H1 (cell line): ENCODE data around the gene DOK7. TPM values are rescaled to one million over a fixed set of nuclear protein-coding genes. Genes with fewer than 3 reads are reported as not detected.

Experiments
- CTCF ChIA-PET: fragments of 300-600 bp; sonication (Branson Sonifier 250); formaldehyde crosslinking; loops from one replicate; lab custom pipeline; 2021; ENCODE audit not compliant: partially characterized antibody; lab: Charles Lee
- POLR2A ChIA-PET: fragments of 300-600 bp; sonication (Branson Sonifier 250); formaldehyde crosslinking; loops from one replicate; lab custom pipeline; 2021; ENCODE audit warnings: inconsistent platforms; ENCODE audit not compliant: partially characterized antibody; lab: Charles Lee
- DNase-seq, 2 experiments: peaks; one replicate each; pipeline versions ENCODE4 v3.0.0 to v3.0.0-alpha.2; 2010 to 2022; ENCODE audit warnings: low spot score in 2 of 2, low read depth in 1 of 2, mixed read lengths in 1 of 2
- FAIRE-seq: peaks from 2 replicates; lab custom pipeline; 2011; peaks lifted over from hg19 to GRCh38; lab: Jason Lieb, UNC
- H2AFZ ChIP-seq: 2 replicates; pipeline ENCODE4 v1.8.1; 2012; ENCODE audit warnings: low read length, inconsistent platforms
- H2AK5ac ChIP-seq: 2 replicates; pipeline ENCODE4 v1.6.1; 2013; ENCODE audit warnings: low read depth, low read length
- H2BK120ac ChIP-seq: replicated peaks from 2 replicates; pipeline ENCODE3; 2013; ENCODE audit warnings: low read depth, low read length, inconsistent platforms
- H2BK12ac ChIP-seq: 2 replicates; pipeline ENCODE4 v1.6.1; 2013; ENCODE audit warnings: low read depth, low read length
- H2BK15ac ChIP-seq: 2 replicates; pipeline ENCODE4 v1.6.1; 2013; ENCODE audit warnings: low read length
- H2BK20ac ChIP-seq: 2 replicates; pipeline ENCODE4 v1.6.1; 2013; ENCODE audit warnings: low read length
- H2BK5ac ChIP-seq: 2 replicates; pipeline ENCODE4 v1.6.1; 2013; ENCODE audit warnings: low read depth, low read length
- H3K14ac ChIP-seq: 2 replicates; pipeline ENCODE4 v1.6.1; 2013; ENCODE audit warnings: inconsistent platforms; ENCODE audit not compliant: insufficient read length
- H3K18ac ChIP-seq: 2 replicates; pipeline ENCODE4 v1.6.1; 2013; ENCODE audit warnings: low read length; ENCODE audit errors: extremely low read depth
- H3K23ac ChIP-seq: 2 replicates; pipeline ENCODE4 v1.6.1; 2013; ENCODE audit warnings: inconsistent platforms; ENCODE audit not compliant: insufficient read length
- H3K23me2 ChIP-seq: 2 replicates; pipeline ENCODE4 v1.6.1; 2013; ENCODE audit warnings: low read depth, low read length
- H3K27ac ChIP-seq: 2 replicates; pipeline ENCODE4 v1.6.1; 2011; ENCODE audit warnings: low read depth, low read length, inconsistent platforms
- H3K27me3 ChIP-seq, 4 experiments: replicated peaks in 1 of 4; 1 replicate in 1 of 4; 2 replicates in 3 of 4; pipeline versions ENCODE4 v1.6.1 to v1.8.1; 2011 to 2013; ENCODE audit warnings: low read length in 3 of 4, mild to moderate bottlenecking in 3 of 4, inconsistent platforms in 2 of 4, mixed read lengths in 2 of 4, moderate library complexity in 1 of 4; ENCODE audit not compliant: control insufficient read depth in 3 of 4, insufficient read depth in 3 of 4; ENCODE audit errors: extremely low read depth in 1 of 4
- H3K36me3 ChIP-seq, 4 experiments: 2 replicates each; pipeline versions ENCODE4 v1.6.1 to v1.8.1; 2011 to 2013; ENCODE audit warnings: mild to moderate bottlenecking in 4 of 4, low read length in 3 of 4, moderate library complexity in 2 of 4, control low read depth in 1 of 4, inconsistent platforms in 1 of 4; ENCODE audit not compliant: insufficient read depth in 4 of 4, control insufficient read depth in 2 of 4
- H3K4ac ChIP-seq: replicated peaks from 2 replicates; pipeline ENCODE3; 2013; ENCODE audit warnings: low read length, low read depth, mixed read lengths, inconsistent platforms; ENCODE audit not compliant: insufficient read length
- H3K4me1 ChIP-seq, 4 experiments: replicated peaks in 1 of 4; 1 replicate in 1 of 4; 2 replicates in 3 of 4; pipeline versions ENCODE4 v1.6.1 to v1.8.1; 2011 to 2013; ENCODE audit warnings: low read length in 3 of 4, inconsistent platforms in 2 of 4, mixed read lengths in 1 of 4; ENCODE audit not compliant: insufficient read depth in 4 of 4, control insufficient read depth in 3 of 4
- H3K4me2 ChIP-seq, 2 experiments: 2 replicates each; pipeline versions ENCODE4 v1.6.1 to v1.8.1; 2011 to 2013; ENCODE audit warnings: low read depth in 2 of 2, low read length in 2 of 2, control low read depth in 1 of 2, inconsistent platforms in 1 of 2, mild to moderate bottlenecking in 1 of 2; ENCODE audit not compliant: insufficient read depth in 1 of 2
- H3K4me3 ChIP-seq, 4 experiments: fragments of 200-600, 300-600 bp in 1 of 4; sonication (generic), shearing (Covaris generic), sonication (Bioruptor Twin) in 1 of 4; 2 replicates each; pipeline versions ENCODE4 v1.5.1 to v1.8.1; 2011 to 2016; ENCODE audit warnings: low read length in 4 of 4, low read depth in 3 of 4, control low read depth in 2 of 4, inconsistent platforms in 2 of 4, mild to moderate bottlenecking in 2 of 4, mixed read lengths in 1 of 4, moderate library complexity in 1 of 4; ENCODE audit not compliant: insufficient read depth in 2 of 4; ENCODE audit errors: extremely low read depth in 1 of 4
- H3K56ac ChIP-seq: replicated peaks from 2 replicates; pipeline ENCODE3; 2013; ENCODE audit warnings: low read depth, mild to moderate bottlenecking, mixed read lengths, low read length, inconsistent platforms; ENCODE audit not compliant: insufficient read length
- H3K79me1 ChIP-seq: 2 replicates; pipeline ENCODE4 v1.6.1; 2013; ENCODE audit warnings: low read depth, low read length, control low read depth
- H3K79me2 ChIP-seq, 2 experiments: 2 replicates each; pipeline versions ENCODE4 v1.6.1 to v1.8.1; 2012 to 2013; ENCODE audit warnings: low read length in 2 of 2, mild to moderate bottlenecking in 2 of 2, inconsistent platforms in 1 of 2; ENCODE audit not compliant: insufficient read depth in 2 of 2, control insufficient read depth in 1 of 2
- H3K9ac ChIP-seq, 4 experiments: replicated peaks in 1 of 4; 1 replicate in 1 of 4; 2 replicates in 3 of 4; pipeline versions ENCODE4 v1.6.1 to v1.8.1; 2011 to 2013; ENCODE audit warnings: low read depth in 3 of 4, low read length in 3 of 4, control low read depth in 2 of 4, mild to moderate bottlenecking in 2 of 4, moderate library complexity in 2 of 4, inconsistent platforms in 1 of 4; ENCODE audit errors: extremely low read depth in 1 of 4
- H3K9me3 ChIP-seq, 2 experiments: 2 replicates each; pipeline versions ENCODE4 v1.6.1 to v1.8.1; 2012 to 2013; ENCODE audit warnings: mild to moderate bottlenecking in 2 of 2, moderate library complexity in 2 of 2, control low read depth in 1 of 2, inconsistent platforms in 1 of 2, low read depth in 1 of 2, low read length in 1 of 2, mixed read lengths in 1 of 2; ENCODE audit not compliant: insufficient read depth in 2 of 2
- H4K20me1 ChIP-seq, 2 experiments: replicated peaks in 1 of 2; 2 replicates each; pipeline versions ENCODE3 to v1.8.1; 2011 to 2013; ENCODE audit warnings: inconsistent platforms in 2 of 2, low read length in 2 of 2, mild to moderate bottlenecking in 1 of 2; ENCODE audit not compliant: insufficient read depth in 2 of 2, control insufficient read depth in 1 of 2
- H4K5ac ChIP-seq: 2 replicates; pipeline ENCODE4 v1.6.1; 2013; ENCODE audit warnings: low read length, low read depth, mixed read lengths, inconsistent platforms; ENCODE audit not compliant: insufficient read length
- H4K8ac ChIP-seq: 2 replicates; pipeline ENCODE4 v1.8.0; 2013; ENCODE audit warnings: mild to moderate bottlenecking, moderate library complexity, low read length, inconsistent platforms; ENCODE audit not compliant: insufficient read depth; ENCODE audit errors: extremely low read depth
- H4K91ac ChIP-seq: replicated peaks from 2 replicates; pipeline ENCODE3; 2013; ENCODE audit warnings: low read length, mixed read lengths, inconsistent platforms; ENCODE audit not compliant: insufficient read length
- ASH2L ChIP-seq: fragments of 200-600, 300-600 bp; sonication (generic); IDR thresholded peaks from one replicate; pipeline ENCODE4 v1.7.1; 2017; ENCODE audit warnings: low read length
- CHD1 ChIP-seq: IDR thresholded peaks from 2 replicates; pipeline ENCODE4 v1.6.1; 2012; ENCODE audit warnings: low read depth, low read length, improper control_type of control experiment
- E2F6 ChIP-seq: IDR thresholded peaks from 2 replicates; pipeline ENCODE4 v1.6.1; 2012; ENCODE audit warnings: inconsistent platforms
- HDAC6 ChIP-seq: IDR thresholded peaks from one replicate; pipeline ENCODE4 v1.7.1; 2012; ENCODE audit warnings: low read depth, mild to moderate bottlenecking, inconsistent platforms, low read length, moderate library complexity
- SUZ12 ChIP-seq: fragments of 200-600 bp; sonication (generic); IDR thresholded peaks from 2 replicates; pipeline ENCODE4 v1.6.1; 2012; ENCODE audit warnings: mild to moderate bottlenecking, inconsistent platforms, low read length, moderate library complexity, mixed read lengths
- WGBS, 2 experiments: shearing (Covaris generic) in 1 of 2; methylation state at CpG; one replicate each; pipeline versions ENCODE4 v1.1.6 to v1.1.7; 2013 to 2015; ENCODE audit warnings: low lambda C conversion rate in 2 of 2, mixed read lengths in 2 of 2, inconsistent platforms in 1 of 2, low coverage in 1 of 2, missing lambda C conversion rate in 1 of 2; ENCODE audit not compliant: insufficient replicate concordance in 2 of 2, insufficient coverage in 1 of 2, insufficient read length in 1 of 2; ENCODE audit errors: extremely low coverage in 1 of 2, missing lambda C conversion rate in 1 of 2; 5-methylcytosine and 5-hydroxymethylcytosine counted together
- polyA plus RNA-seq, 7 experiments: library from polyadenylated mRNA; depleted of rRNA in 3 of 7; stranded (reverse) in 5 of 7; unstranded in 2 of 7; fragments of >200 nt in 5 of 7; fragments of 200-250 nt in 2 of 7; gene quantifications; 1 replicate in 5 of 7; 2 replicates in 1 of 7; 4 replicates in 1 of 7; pipeline versions ENCODE4 v1.2.1 to v1.2.3, GENCODE V29; 2011 to 2013; ENCODE audit warnings: missing spikeins in 2 of 7, mixed read lengths in 2 of 7
- total RNA-seq: library from RNA; stranded (reverse); fragmentation: NEBNext Ultra II Directional; extraction: Animal tissue kit (Norgen Biotek cat#: 25700); gene quantifications from 2 replicates; pipeline ENCODE4 v1.2.1, GENCODE V29; 2021

The DOK7 gene
- total and polyA plus RNA-seq, 2 of the 8 experiments (the other 6 are each of a cell fraction or from before 2014, with no cell fraction given) = 0.32 TPM; not detected in 1

GRCh38 chr4:3497523-3498389 is 34.6 kb downstream of the DOK7 start:
- Histone ChIP-seq H3K27me3 (peaks cover 25 to 56% (median 45%) of the 10 kb centered on the region in 4 experiments), H3K4me1 (peaks cover 0 to 12% (median 8%) of the 10 kb centered on the region in 4 experiments; a peak in 5 of 7 replicates), H3K56ac (no peak overlapping the region), H2AK5ac (no peak overlapping the region), H3K18ac (peak overlapping the region; percentile 19; the same call in 1 of the 2 replicates), H3K27ac (no peak overlapping the region), H3K4ac (no peak overlapping the region), H3K36me3 (0 out of 8 replicates have a peak, but pooled peaks cover 0 to under 1% (median 0%) of the 10 kb centered on the region in 4 experiments), H4K8ac (no peak overlapping the region), H3K4me3 (no peak overlapping the region), H4K20me1 (peaks cover 22 to 46% of the 10 kb centered on the region in 2 experiments), H4K91ac (no peak overlapping the region), H2BK120ac (no peak overlapping the region), H3K4me2 (no peak overlapping the region), H3K23ac (no peak overlapping the region), H3K79me2 (no peaks in the 10 kb centered on the region), H2AFZ (no peak overlapping the region), H2BK15ac (no peak overlapping the region), H3K9me3 (no peaks in the 10 kb centered on the region), H2BK12ac (no peak overlapping the region), H3K9ac (no peak overlapping the region), H3K14ac (no peak overlapping the region), H2BK5ac (no peak overlapping the region), H4K5ac (no peak overlapping the region), H2BK20ac (no peak overlapping the region), H3K79me1 (no peaks in the 10 kb centered on the region; the same call in none of the 2 replicates), H3K23me2 (no peaks in the 10 kb centered on the region)
- POLR2A ChIA-PET = interaction anchor here (0.6 kb wide), 1 partner anchor 27 kb away, joined by 3 read pairs; no protein-coding TSS in a partner anchor
- FAIRE-seq = no peak
- CTCF ChIA-PET = interaction anchor here (0.9 kb wide), 1 partner anchor 17 kb away, joined by 4 read pairs; no protein-coding TSS in a partner anchor
- WGBS, 2 experiments = 78% methylated on average over 22 of the region's 24 CpGs; no CpG with 5 or more reads in 1 of the 2 experiments
- DNase-seq = peak in 1 of 2 experiments; percentile 59
- TF ChIP-seq HDAC6 = no peak
- no peak for TF ChIP-seq CHD1
- no peak for TF ChIP-seq E2F6
- TF ChIP-seq SUZ12 = no peak
- no peak for TF ChIP-seq ASH2L
